ENCODE data around the gene GNAL. TPM values are rescaled to one million over a fixed set of nuclear protein-coding genes. Genes with fewer than 3 reads are reported as not detected.

Gene GNAL
- total RNA-seq, 1 experiment from 2014 or later, result 4.6 TPM

GRCh38 chr18:11800566-11801334, 111.7 kb downstream of the GNAL start:
- Histone ChIP-seq H3K9me3 (ENCODE audit: control insufficient read depth in 1 of 2, insufficient read depth in 1 of 2, low read depth in 1 of 2, low read length in 2 of 2) (no peaks in the 10 kb centered on the region), H3K79me2 (ENCODE audit: insufficient read depth, low read length) (no peaks in the 10 kb centered on the region), H3K27ac (ENCODE audit: low read depth, low read length) (no peak overlapping the region), H2AFZ (ENCODE audit: low read depth, low read length, poor library complexity, severe bottlenecking) (no peak overlapping the region), H3K36me3 (ENCODE audit: control insufficient read depth in 1 of 2, insufficient read depth in 2 of 2, low read length in 2 of 2) (no peaks in the 10 kb centered on the region), H3K4me1 (ENCODE audit: control insufficient read depth in 1 of 2, insufficient read depth in 2 of 2, low read length in 2 of 2) (peaks cover 0 to 3% of the 10 kb centered on the region in 2 experiments; a peak in 2 of 4 replicates), H3K9ac (ENCODE audit: low read length) (no peak overlapping the region), H3K4me2 (ENCODE audit: low read length) (no peak overlapping the region), H4K20me1 (ENCODE audit: insufficient read depth) (no peaks in the 10 kb centered on the region), H3K27me3 (ENCODE audit: insufficient read depth, low read length) (0 out of 2 replicates have a peak, but pooled peaks cover 3% of the 10 kb centered on the region), H3K9me2 (ENCODE audit: insufficient read depth) (no peaks in the 10 kb centered on the region), H3K4me3 (replicated peaks in 1 of 2; ENCODE audit: low read depth in 1 of 2, low read length in 2 of 2) (no peak overlapping the region)
- no peak for ATAC-seq
- ChIA-PET POLR2A (no interaction called here), RAD21 (ENCODE audit: low non-redundant PET in 1 of 2, low total read pairs in 2 of 2, uncharacterized antibody in 2 of 2, unreplicated experiment in 2 of 2) (no interaction called here), CTCF (no interaction called here)
- BruUV-seq (replicated peaks), result no TSS peak
- no peak for TF ChIP-seq ZBTB33 (IDR thresholded peaks at IDR 0.05; ENCODE audit: extremely low read depth, insufficient replicate concordance, low read length)
- intact Hi-C loops (cut with micrococcal nuclease), result no loop called here
- no peak for DNase-seq (ENCODE audit: low read depth, low spot score)

- Histone ChIP-seq H3K9me2 (ENCODE audit: insufficient read depth) (no peaks in the 10 kb centered on the region), H3K4me1 (ENCODE audit: control insufficient read depth in 1 of 2, insufficient read depth in 2 of 2, low read length in 2 of 2) (peaks cover 7 to 10% of the 10 kb centered on the region in 2 experiments), H3K36me3 (ENCODE audit: control insufficient read depth in 1 of 2, insufficient read depth in 2 of 2, low read length in 2 of 2) (no peaks in the 10 kb centered on the region), H2AFZ (ENCODE audit: low read depth, low read length, poor library complexity, severe bottlenecking) (no peak overlapping the region), H3K9me3 (ENCODE audit: control insufficient read depth in 1 of 2, insufficient read depth in 1 of 2, low read depth in 1 of 2, low read length in 2 of 2) (no peaks in the 10 kb centered on the region), H3K27me3 (ENCODE audit: insufficient read depth, low read length) (0 out of 2 replicates have a peak, but pooled peaks cover 3% of the 10 kb centered on the region), H3K79me2 (ENCODE audit: insufficient read depth, low read length) (no peaks in the 10 kb centered on the region), H3K4me2 (ENCODE audit: low read length) (no peak overlapping the region), H3K4me3 (replicated peaks in 1 of 2; ENCODE audit: low read depth in 1 of 2, low read length in 2 of 2) (no peak overlapping the region), H3K9ac (ENCODE audit: low read length) (no peak overlapping the region), H3K27ac (ENCODE audit: low read depth, low read length) (no peak overlapping the region), H4K20me1 (ENCODE audit: insufficient read depth) (no peaks in the 10 kb centered on the region)
- RAD21 ChIA-PET (ENCODE audit: low non-redundant PET in 1 of 2, low total read pairs in 2 of 2, uncharacterized antibody in 2 of 2, unreplicated experiment in 2 of 2), result no interaction called here
- no peak for ATAC-seq
- BruUV-seq (replicated peaks), result no TSS peak
- CTCF ChIA-PET, result no interaction called here
- no peak for DNase-seq (ENCODE audit: low read depth, low spot score)
- POLR2A ChIA-PET, result no interaction called here
- intact Hi-C loops (cut with micrococcal nuclease), result no loop called here
- no peak for TF ChIP-seq ATF3 (IDR thresholded peaks at IDR 0.05)
- no peak for TF ChIP-seq CEBPB (IDR thresholded peaks at IDR 0.05; ENCODE audit: low read depth)
- TF ChIP-seq EZH2phosphoT487 (IDR thresholded peaks at IDR 0.05; ENCODE audit: borderline replicate concordance), result no peak
- TF ChIP-seq ELF1 (IDR thresholded peaks at IDR 0.05; ENCODE audit: borderline replicate concordance, low read depth), result no peak
- TF ChIP-seq SIN3A (IDR thresholded peaks at IDR 0.05; ENCODE audit: low read depth), result no peak
- no peak for TF ChIP-seq EGR1 (IDR thresholded peaks at IDR 0.05; ENCODE audit: low read depth)
- TF ChIP-seq POLR2A (IDR thresholded peaks at IDR 0.05; ENCODE audit: borderline replicate concordance, extremely low read depth, insufficient read depth, insufficient read length), result no peak
- no peak for TF ChIP-seq ZNF274 (IDR thresholded peaks at IDR 0.05; ENCODE audit: low read depth, low read length)
- no peak for TF ChIP-seq SRF (IDR thresholded peaks at IDR 0.05; ENCODE audit: low read depth)
- TF ChIP-seq FOSL1 (IDR thresholded peaks at IDR 0.05; ENCODE audit: low read depth), result no peak
- no peak for TF ChIP-seq CTCF (IDR thresholded peaks at IDR 0.05 in 2 of 3, conservative IDR thresholded peaks at IDR 0.05 in 1 of 3; ENCODE audit: borderline replicate concordance in 1 of 3, insufficient read depth in 1 of 3, low read depth in 2 of 3, low read length in 2 of 3)
- no peak for TF ChIP-seq POLR2AphosphoS5 (IDR thresholded peaks at IDR 0.05; ENCODE audit: low read depth, low read length)
- TF ChIP-seq SP1 (IDR thresholded peaks at IDR 0.05; ENCODE audit: low read depth), result no peak
- no peak for TF ChIP-seq JUND (IDR thresholded peaks at IDR 0.05)
Observed at GRCh38 chr18:11801573-11801972, 112.5 kb downstream of the GNAL start.

Data from HCT116 (cell line).